ENCODE measurements around the gene JAK1. TPM values are rescaled to one million over a fixed set of nuclear protein-coding genes. Genes with fewer than 3 reads are reported as not detected.

Gene JAK1
- total and polyA plus RNA-seq, 12 donors = 23.4 to 155 (median 91.1) TPM

GRCh38 chr1:64891448-64891825 is 74.9 kb downstream of the JAK1 start:
- H3K9me3 ChIP-seq (replicated peaks in 1 of 3) = no peaks in the 10 kb centered on the region
- H3K4me3 ChIP-seq = no peak overlapping the region
- no peaks in the 10 kb centered on the region for H3K27me3 ChIP-seq
- intact Hi-C loops (cut with DNase I) = loop anchor here (5.0 to 10.0 kb wide), 2 partner anchors 73 to 76 kb away; partner anchors contain the start of gene JAK1 (in 2 of the 2)
- TF ChIP-seq CTCF (IDR thresholded peaks at IDR 0.05) (no peak), POLR2A (IDR thresholded peaks at IDR 0.05) (no peak)
- no peaks in the 10 kb centered on the region for H3K36me3 ChIP-seq (replicated peaks in 1 of 2)
- no peak for DNase-seq
- 50 to 57% (median 54%) methylated on average over 3 of the region's 3 CpGs for WGBS, 4 donors
- H3K4me1 ChIP-seq (replicated peaks in 1 of 2) = peaks cover 16 to 72% of the 10 kb centered on the region in 2 donors
- H3K27ac ChIP-seq = no peak overlapping the region

GRCh38 chr1:64890699-64891447 is 75.5 kb downstream of the JAK1 start:
- H3K4me1 ChIP-seq (replicated peaks in 1 of 2) = peaks cover 16 to 66% of the 10 kb centered on the region in 2 donors
- no peak overlapping the region for H3K27ac ChIP-seq
- WGBS, 4 donors = 81 to 83% (median 82%) methylated on average over 10 of the region's 10 CpGs

GRCh38 chr1:64887689-64888217 is 78.6 kb downstream of the JAK1 start:
- Histone ChIP-seq H3K4me3 (no peak overlapping the region), H3K9me3 (replicated peaks in 1 of 3) (no peaks in the 10 kb centered on the region), H3K27me3 (no peaks in the 10 kb centered on the region), H3K27ac (no peak overlapping the region), H3K36me3 (replicated peaks in 1 of 2) (peaks cover 0 to 6% of the 10 kb centered on the region in 2 donors), H3K4me1 (replicated peaks in 1 of 2) (peaks cover 14 to 42% of the 10 kb centered on the region in 2 donors)
- intact Hi-C loops (cut with DNase I) = no loop called here
- 83 to 89% (median 86%) methylated on average over 4 of the region's 4 CpGs for whole genome bisulfite sequencing, 4 donors
- no peak for DNase-seq
- TF ChIP-seq POLR2A (IDR thresholded peaks at IDR 0.05) (no peak), CTCF (IDR thresholded peaks at IDR 0.05) (no peak)

More at GRCh38 chr1:64890699-64891447, 75.5 kb downstream of the JAK1 start:
- TF ChIP-seq CTCF (IDR thresholded peaks at IDR 0.05) (no peak), POLR2A (IDR thresholded peaks at IDR 0.05) (no peak)
- no peak for DNase-seq
- no peaks in the 10 kb centered on the region for H3K27me3 ChIP-seq
- no peak overlapping the region for H3K4me3 ChIP-seq
- intact Hi-C loops (cut with DNase I) = loop anchor here (5.0 to 10.0 kb wide), 2 partner anchors 74 to 76 kb away; partner anchors contain the start of gene JAK1 (in 2 of the 2)
- no peaks in the 10 kb centered on the region for H3K36me3 ChIP-seq (replicated peaks in 1 of 2)
- no peaks in the 10 kb centered on the region for H3K9me3 ChIP-seq (replicated peaks in 1 of 3)

GRCh38 chr1:64886877-64887276 is 79.5 kb downstream of the JAK1 start:
- no peak overlapping the region for H3K27ac ChIP-seq
- intact Hi-C loops (cut with DNase I) = no loop called here
- DNase-seq = no peak
- H3K9me3 ChIP-seq (replicated peaks in 1 of 3) = no peaks in the 10 kb centered on the region
- peaks cover 10 to 36% of the 10 kb centered on the region in 2 donors for H3K4me1 ChIP-seq (replicated peaks in 1 of 2)
- H3K36me3 ChIP-seq (replicated peaks in 1 of 2) = peaks cover 0 to 8% of the 10 kb centered on the region in 2 donors
- H3K4me3 ChIP-seq = no peak overlapping the region
- no peaks in the 10 kb centered on the region for H3K27me3 ChIP-seq
- TF ChIP-seq POLR2A (IDR thresholded peaks at IDR 0.05) (no peak), CTCF (IDR thresholded peaks at IDR 0.05) (no peak)
- 94 to 99% (median 96%) methylated on average over 4 of the region's 4 CpGs for WGBS, 4 donors
